CD4-positive, CD25-positive, alpha-beta regulatory T cell (primary cell): ENCODE measurements around the gene CNTNAP2. TPM values are rescaled to one million over a fixed set of nuclear protein-coding genes. Genes with fewer than 3 reads are reported as not detected.

Experiments
- ATAC-seq, 2 donors: fragments of 150-1000 bp; cut with Tn5 transposase; one replicate each; pipeline ENCODE4 v1.10.0; 2021; ENCODE audit warnings: low read depth in 2 of 2, moderate number of reproducible peaks in 2 of 2, moderate library complexity in 1 of 2
- DNase-seq, 3 donors: peaks; one replicate each; pipeline versions ENCODE4 v3.0.0 to v3.0.0-alpha.2; 2012 to 2022; ENCODE audit warnings: mixed read lengths in 1 of 3
- H3K27ac ChIP-seq: one replicate; pipeline ENCODE4 v1.7.0; 2013; ENCODE audit warnings: mild to moderate bottlenecking, low read length; ENCODE audit not compliant: insufficient read depth, poor library complexity, severe bottlenecking
- H3K27me3 ChIP-seq: one replicate; pipeline ENCODE4 v1.7.0; 2013; ENCODE audit warnings: low read length; ENCODE audit not compliant: control insufficient read depth, insufficient read depth
- H3K36me3 ChIP-seq: one replicate; pipeline ENCODE4 v1.7.0; 2013; ENCODE audit warnings: mild to moderate bottlenecking, low read length, moderate library complexity; ENCODE audit not compliant: control insufficient read depth, insufficient read depth
- H3K4me1 ChIP-seq: 2 replicates; pipeline ENCODE4 v1.7.0; 2013; ENCODE audit warnings: mild to moderate bottlenecking, low read length; ENCODE audit not compliant: insufficient read depth, control insufficient read depth, poor library complexity, severe bottlenecking
- H3K4me3 ChIP-seq: one replicate; pipeline ENCODE4 v1.7.0; 2013; ENCODE audit warnings: low read depth, mild to moderate bottlenecking, low read length, moderate library complexity
- H3K9me3 ChIP-seq, 2 experiments: 1 replicate in 1 of 2; 2 replicates in 1 of 2; pipeline ENCODE4 v1.7.0; 2013; ENCODE audit warnings: low read length in 2 of 2, mild to moderate bottlenecking in 1 of 2, moderate library complexity in 1 of 2; ENCODE audit not compliant: control insufficient read depth in 2 of 2
- H3K27ac Mint-ChIP-seq, 3 donors: one replicate each; pipeline ENCODE4 v1.8.0; 2020 to 2022; ENCODE audit warnings: mild to moderate bottlenecking in 3 of 3, mixed read lengths in 3 of 3, moderate library complexity in 2 of 3
- H3K27me3 Mint-ChIP-seq: one replicate; pipeline ENCODE4 v1.8.0; 2022; ENCODE audit warnings: mild to moderate bottlenecking, mixed read lengths
- H3K36me3 Mint-ChIP-seq: one replicate; pipeline ENCODE4 v1.8.0; 2020; ENCODE audit warnings: mixed read lengths
- H3K4me1 Mint-ChIP-seq, 4 donors: one replicate each; pipeline ENCODE4 v1.8.0; 2020 to 2022; ENCODE audit warnings: mixed read lengths in 4 of 4, mild to moderate bottlenecking in 1 of 4
- H3K4me3 Mint-ChIP-seq, 4 donors: one replicate each; pipeline ENCODE4 v1.8.0; 2020 to 2022; ENCODE audit warnings: mild to moderate bottlenecking in 4 of 4, mixed read lengths in 4 of 4, moderate library complexity in 3 of 4
- H3K9me3 Mint-ChIP-seq, 7 donors: one replicate each; pipeline ENCODE4 v1.8.0; 2020 to 2022; ENCODE audit warnings: mixed read lengths in 7 of 7, mild to moderate bottlenecking in 3 of 7, moderate library complexity in 2 of 7
- polyA plus RNA-seq, 4 donors: library from polyadenylated mRNA; unstranded; fragments of 300-500 nt; fragmentation: Illumina TruSeq; gene quantifications; one replicate each; pipeline ENCODE4 v1.2.3, GENCODE V29; 2021
- total RNA-seq: library from RNA; stranded (reverse); gene quantifications from one replicate; pipeline ENCODE4 v1.2.3, GENCODE V29; 2022

The CNTNAP2 gene
- total and polyA plus RNA-seq, 5 donors from 2014 or later, result 0.02 to 0.15 TPM; not detected in 3

DNA sequence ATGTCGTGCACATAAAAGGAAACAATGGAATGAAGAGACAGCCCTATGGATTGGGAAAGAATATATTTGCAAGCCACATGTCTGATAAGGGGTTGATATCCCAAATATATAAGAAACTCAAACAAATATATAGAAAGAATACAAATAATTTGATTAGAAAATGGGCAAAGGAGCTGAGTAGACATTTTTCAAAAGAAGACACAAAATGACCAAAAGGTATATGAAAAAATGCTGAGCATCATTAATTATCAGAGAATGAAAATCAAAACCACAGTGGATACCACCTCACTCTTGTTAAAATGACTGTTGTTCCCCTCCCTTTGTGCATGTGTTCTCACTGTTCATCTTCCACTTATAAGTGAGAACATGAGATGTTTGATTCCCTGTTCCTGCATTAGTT is 175.3 kb downstream of the CNTNAP2 start:
- Histone ChIP-seq H3K27me3 (no peaks in the 10 kb centered on the region), H3K9me3 (no peaks in the 10 kb centered on the region), H3K4me1 (no peaks in the 10 kb centered on the region), H3K27ac (no peak overlapping the region), H3K36me3 (no peaks in the 10 kb centered on the region), H3K4me3 (no peak overlapping the region)
- DNase-seq (no peak), ATAC-seq (no peak)
- H3K27me3 Mint-ChIP-seq, result no peaks in the 10 kb centered on the region
- no peak overlapping the region for H3K27ac Mint-ChIP-seq
- H3K9me3 Mint-ChIP-seq, result peaks cover 0 to 6% (median 0%) of the 10 kb centered on the region in 7 donors
- H3K36me3 Mint-ChIP-seq, result no peaks in the 10 kb centered on the region
- H3K4me1 Mint-ChIP-seq, result no peaks in the 10 kb centered on the region
- no peak overlapping the region for H3K4me3 Mint-ChIP-seq

DNA sequence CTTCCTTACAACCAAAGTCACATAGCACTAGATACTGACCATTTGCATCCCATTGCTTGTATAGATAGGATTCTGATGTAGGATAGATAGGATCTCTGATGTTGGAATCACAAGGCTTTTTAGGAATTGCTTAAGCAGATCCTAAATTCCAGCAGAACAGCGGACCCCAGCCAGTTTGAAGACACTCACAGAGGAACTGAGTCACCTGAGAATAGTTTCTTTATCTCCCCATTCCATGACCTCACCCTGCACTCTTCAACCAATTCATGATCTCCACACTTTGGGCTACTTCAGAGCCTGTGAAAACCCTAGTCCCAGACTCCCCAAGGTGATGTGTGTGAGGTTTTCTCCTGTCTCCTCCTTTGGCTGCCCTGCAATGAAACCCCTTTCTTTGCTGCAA is 179.4 kb downstream of the CNTNAP2 start:
- Mint-ChIP-seq H3K4me1 (no peaks in the 10 kb centered on the region), H3K27ac (no peak overlapping the region), H3K36me3 (no peaks in the 10 kb centered on the region), H3K4me3 (no peak overlapping the region), H3K9me3 (peaks cover 0 to 13% (median 3%) of the 10 kb centered on the region in 7 donors), H3K27me3 (no peaks in the 10 kb centered on the region)
- ATAC-seq, result no peak
- no peaks in the 10 kb centered on the region for H3K36me3 ChIP-seq
- DNase-seq, result no peak
- H3K9me3 ChIP-seq, result no peaks in the 10 kb centered on the region
- H3K4me1 ChIP-seq, result no peaks in the 10 kb centered on the region
- H3K4me3 ChIP-seq, result no peak overlapping the region
- no peak overlapping the region for H3K27ac ChIP-seq
- H3K27me3 ChIP-seq, result no peaks in the 10 kb centered on the region

DNA sequence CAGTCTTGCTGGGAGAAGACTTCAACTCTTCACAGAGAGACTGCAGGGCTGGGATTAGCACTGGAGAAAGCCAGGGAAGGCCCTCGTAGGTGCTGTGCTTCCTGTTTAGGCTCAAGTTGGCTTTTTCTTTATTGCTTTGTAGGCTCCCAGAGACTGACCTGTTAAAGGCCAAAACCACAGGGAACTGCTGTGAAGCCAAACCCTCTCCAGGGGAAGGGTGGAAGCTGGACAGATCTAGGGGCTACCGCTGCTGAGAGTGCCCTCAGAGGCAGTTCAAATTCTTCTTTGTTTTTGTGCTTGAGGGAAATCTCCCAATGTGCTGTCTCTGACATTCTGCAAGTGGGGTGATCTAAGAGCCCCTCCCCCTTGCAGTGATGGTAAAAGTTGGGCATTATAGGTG is 198.4 kb downstream of the CNTNAP2 start:
- Histone ChIP-seq H3K36me3 (no peaks in the 10 kb centered on the region), H3K4me3 (no peak overlapping the region), H3K4me1 (no peaks in the 10 kb centered on the region), H3K27me3 (no peaks in the 10 kb centered on the region), H3K9me3 (no peaks in the 10 kb centered on the region), H3K27ac (no peak overlapping the region)
- Mint-ChIP-seq H3K9me3 (peaks cover 0 to 13% (median 2%) of the 10 kb centered on the region in 7 donors), H3K4me3 (no peak overlapping the region), H3K27ac (no peak overlapping the region), H3K36me3 (no peaks in the 10 kb centered on the region), H3K4me1 (no peaks in the 10 kb centered on the region), H3K27me3 (no peaks in the 10 kb centered on the region)
- ATAC-seq (no peak), DNase-seq (no peak)

DNA sequence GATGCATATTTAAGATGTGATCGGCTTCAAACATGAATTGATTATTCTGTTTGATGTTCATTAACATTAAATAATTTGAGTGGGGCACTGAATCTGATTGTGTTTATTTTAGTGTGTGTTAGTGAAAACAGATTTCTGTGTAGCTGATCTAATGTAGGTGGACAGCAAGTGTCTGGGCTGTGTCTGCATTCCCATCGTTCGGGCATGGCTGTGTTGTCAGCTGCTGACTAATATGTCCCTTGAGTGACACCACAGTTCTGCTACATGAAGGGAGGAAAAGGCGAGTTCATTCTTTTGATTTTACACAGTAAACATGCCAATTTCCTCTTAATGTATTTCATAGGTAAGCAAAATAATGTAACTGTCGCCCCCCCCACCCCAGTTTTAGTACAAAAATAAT is 203.0 kb downstream of the CNTNAP2 start:
- ATAC-seq (no peak), DNase-seq (no peak)
- no peak overlapping the region for H3K4me3 ChIP-seq
- Mint-ChIP-seq H3K27me3 (no peaks in the 10 kb centered on the region), H3K27ac (no peak overlapping the region), H3K4me3 (no peak overlapping the region), H3K36me3 (no peaks in the 10 kb centered on the region), H3K4me1 (no peaks in the 10 kb centered on the region), H3K9me3 (peaks cover 0 to 10% (median 2%) of the 10 kb centered on the region in 7 donors)
- no peaks in the 10 kb centered on the region for H3K27me3 ChIP-seq
- H3K9me3 ChIP-seq, result no peaks in the 10 kb centered on the region
- no peaks in the 10 kb centered on the region for H3K36me3 ChIP-seq
- H3K27ac ChIP-seq, result no peak overlapping the region
- no peaks in the 10 kb centered on the region for H3K4me1 ChIP-seq

DNA sequence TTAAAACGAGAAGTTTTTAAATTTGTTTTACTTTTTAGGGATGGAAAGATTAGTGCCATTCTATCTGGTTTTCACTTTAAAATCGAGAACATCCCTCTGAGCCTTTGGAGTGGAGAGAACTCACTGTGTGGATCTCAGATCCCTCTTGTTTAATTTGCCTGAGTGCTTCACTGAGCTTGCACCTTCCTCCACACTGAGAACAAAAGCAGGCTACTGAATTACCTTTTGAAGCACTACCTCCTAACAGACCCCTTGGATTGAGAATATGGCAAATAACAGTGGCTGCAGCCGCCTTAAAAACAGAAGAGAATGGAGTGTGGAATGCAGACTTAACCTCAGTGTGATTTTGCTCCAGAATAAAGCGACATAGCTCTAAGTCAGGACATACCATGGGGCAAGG is 204.7 kb downstream of the CNTNAP2 start:
- no peak for ATAC-seq
- no peaks in the 10 kb centered on the region for H3K36me3 Mint-ChIP-seq

DNA sequence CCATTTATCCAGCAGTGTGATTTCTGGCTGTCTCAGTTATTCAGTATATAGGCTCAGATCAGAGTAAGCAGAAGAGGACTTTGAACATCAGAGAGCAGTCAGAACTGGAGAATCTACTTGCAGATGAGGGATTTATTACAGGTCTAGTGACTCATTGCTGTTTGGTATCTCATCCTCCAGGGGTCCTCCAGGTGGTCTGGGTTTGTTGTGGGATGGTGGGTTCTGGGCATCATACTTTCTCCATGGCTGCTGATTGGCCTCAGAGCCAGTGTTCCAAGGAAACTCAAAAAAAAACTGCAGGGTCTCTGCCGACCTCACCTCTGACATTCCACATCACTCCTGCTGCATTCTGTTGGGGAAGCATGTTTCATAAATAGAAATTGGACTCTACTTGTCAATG is 214.8 kb downstream of the CNTNAP2 start:
- DNase-seq, result no peak
- Mint-ChIP-seq H3K27ac (no peak overlapping the region), H3K36me3 (no peaks in the 10 kb centered on the region), H3K4me3 (no peak overlapping the region), H3K27me3 (no peaks in the 10 kb centered on the region), H3K9me3 (peaks cover 1 to 17% (median 9%) of the 10 kb centered on the region in 7 donors), H3K4me1 (peaks cover 0 to 3% (median 0%) of the 10 kb centered on the region in 4 donors)
- Histone ChIP-seq H3K27ac (no peak overlapping the region), H3K4me3 (no peak overlapping the region), H3K36me3 (no peaks in the 10 kb centered on the region), H3K9me3 (peaks cover 0 to 1% of the 10 kb centered on the region in 2 experiments), H3K27me3 (no peaks in the 10 kb centered on the region), H3K4me1 (no peaks in the 10 kb centered on the region)
- no peak for ATAC-seq

More for the DNA sequence above, 204.7 kb downstream of the CNTNAP2 start:
- H3K4me1 Mint-ChIP-seq, result no peaks in the 10 kb centered on the region
- DNase-seq, result no peak
- no peak overlapping the region for H3K27ac ChIP-seq
- no peak overlapping the region for H3K4me3 Mint-ChIP-seq
- H3K36me3 ChIP-seq, result no peaks in the 10 kb centered on the region
- peaks cover 0 to 8% (median 3%) of the 10 kb centered on the region in 7 donors for H3K9me3 Mint-ChIP-seq
- H3K9me3 ChIP-seq, result no peaks in the 10 kb centered on the region
- H3K27ac Mint-ChIP-seq, result no peak overlapping the region
- no peaks in the 10 kb centered on the region for H3K27me3 ChIP-seq
- no peaks in the 10 kb centered on the region for H3K27me3 Mint-ChIP-seq
- H3K4me1 ChIP-seq, result no peaks in the 10 kb centered on the region
- no peak overlapping the region for H3K4me3 ChIP-seq

DNA sequence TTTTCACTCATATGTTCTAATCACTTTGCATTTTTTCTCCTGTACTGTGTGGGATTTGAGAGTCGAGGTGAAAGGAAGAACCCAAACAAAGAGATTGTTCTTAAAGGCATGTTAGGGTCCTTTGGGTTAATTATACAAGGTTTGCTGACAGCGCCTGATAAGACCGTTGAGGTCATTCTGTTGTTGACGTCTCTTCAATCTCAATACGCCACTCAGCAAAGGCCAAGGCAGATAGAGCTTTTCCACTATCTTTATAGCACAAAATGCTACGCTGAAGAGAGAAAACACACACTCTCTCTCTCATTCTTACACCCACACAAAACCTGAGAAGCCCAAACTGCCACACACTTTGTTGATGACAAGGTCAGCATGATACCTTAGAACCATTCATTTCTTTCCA is 228.7 kb downstream of the CNTNAP2 start:
- no peak overlapping the region for H3K4me3 ChIP-seq
- DNase-seq (no peak), ATAC-seq (no peak)
- H3K4me1 ChIP-seq, result no peaks in the 10 kb centered on the region
- H3K36me3 ChIP-seq, result no peaks in the 10 kb centered on the region
- H3K27me3 Mint-ChIP-seq, result no peaks in the 10 kb centered on the region
- H3K36me3 Mint-ChIP-seq, result no peaks in the 10 kb centered on the region
- no peaks in the 10 kb centered on the region for H3K4me1 Mint-ChIP-seq
- H3K27me3 ChIP-seq, result no peaks in the 10 kb centered on the region
- H3K9me3 Mint-ChIP-seq, result peaks cover 0 to 4% (median 1%) of the 10 kb centered on the region in 7 donors
- H3K4me3 Mint-ChIP-seq, result no peak overlapping the region
- no peak overlapping the region for H3K27ac Mint-ChIP-seq
- H3K9me3 ChIP-seq, result no peaks in the 10 kb centered on the region
- H3K27ac ChIP-seq, result no peak overlapping the region

DNA sequence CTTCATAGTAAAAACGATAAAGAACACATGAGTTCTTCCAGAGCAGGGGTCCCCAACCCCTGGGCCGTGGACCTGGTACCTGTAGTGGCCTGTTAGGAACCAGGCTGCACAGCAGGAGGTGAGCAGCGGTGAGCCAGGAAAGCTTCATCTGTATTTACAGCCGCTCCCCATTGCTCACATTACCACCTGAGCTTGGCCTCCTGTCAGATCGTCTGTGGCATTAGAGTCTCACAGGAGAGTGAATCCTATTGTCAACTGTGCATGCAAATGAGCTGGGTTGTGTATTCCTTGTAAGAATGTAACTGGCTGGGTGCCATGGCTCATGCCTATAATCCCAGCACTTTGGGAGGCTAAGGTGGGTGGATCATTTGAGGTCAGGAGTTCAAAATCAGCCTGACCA is 229.5 kb downstream of the CNTNAP2 start:
- Mint-ChIP-seq H3K4me1 (no peaks in the 10 kb centered on the region), H3K27me3 (no peaks in the 10 kb centered on the region), H3K27ac (no peak overlapping the region), H3K4me3 (no peak overlapping the region), H3K36me3 (no peaks in the 10 kb centered on the region), H3K9me3 (peaks cover 0 to 4% (median 2%) of the 10 kb centered on the region in 7 donors)
- Histone ChIP-seq H3K4me3 (no peak overlapping the region), H3K27me3 (no peaks in the 10 kb centered on the region), H3K4me1 (no peaks in the 10 kb centered on the region), H3K27ac (no peak overlapping the region), H3K9me3 (no peaks in the 10 kb centered on the region), H3K36me3 (no peaks in the 10 kb centered on the region)
- DNase-seq (no peak), ATAC-seq (no peak)
